ENCODE measurements around the gene SYNDIG1.

The SYNDIG1 gene

DNA sequence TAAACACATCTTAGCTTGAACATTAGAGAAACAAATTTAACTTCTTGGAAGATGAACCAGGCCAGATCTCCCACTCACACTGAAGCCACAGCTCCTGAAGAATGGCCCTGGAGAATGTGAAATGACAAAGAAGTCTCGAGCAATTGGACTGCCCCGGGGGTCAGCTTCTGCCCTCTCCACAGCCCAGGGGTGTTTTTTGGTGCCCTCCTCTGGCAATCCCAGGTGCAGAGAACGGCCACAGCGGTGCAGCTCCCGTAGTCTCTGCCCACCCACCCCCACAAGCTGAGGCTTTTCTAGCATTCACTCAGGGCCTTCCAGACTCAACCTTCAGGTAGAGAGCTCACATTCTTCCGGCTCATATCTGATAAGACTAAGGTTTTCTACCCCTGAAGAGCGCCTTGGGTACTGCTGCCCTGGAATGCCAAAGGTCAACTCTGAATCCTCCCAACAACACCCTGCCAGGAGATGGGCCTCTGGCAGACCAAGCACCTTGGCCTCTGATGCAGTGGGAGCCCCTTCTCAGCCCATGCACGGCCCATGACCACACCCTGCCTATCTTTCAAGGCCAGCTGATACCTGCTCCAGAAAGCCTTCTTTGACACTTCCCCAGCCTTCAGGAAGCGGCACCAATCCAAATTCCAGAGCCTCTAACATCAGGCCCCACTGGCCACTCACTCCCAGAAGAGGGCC, 208.3 kb downstream of the SYNDIG1 start:
- no peak for DNase-seq (ENCODE audit: low read depth)

DNA sequence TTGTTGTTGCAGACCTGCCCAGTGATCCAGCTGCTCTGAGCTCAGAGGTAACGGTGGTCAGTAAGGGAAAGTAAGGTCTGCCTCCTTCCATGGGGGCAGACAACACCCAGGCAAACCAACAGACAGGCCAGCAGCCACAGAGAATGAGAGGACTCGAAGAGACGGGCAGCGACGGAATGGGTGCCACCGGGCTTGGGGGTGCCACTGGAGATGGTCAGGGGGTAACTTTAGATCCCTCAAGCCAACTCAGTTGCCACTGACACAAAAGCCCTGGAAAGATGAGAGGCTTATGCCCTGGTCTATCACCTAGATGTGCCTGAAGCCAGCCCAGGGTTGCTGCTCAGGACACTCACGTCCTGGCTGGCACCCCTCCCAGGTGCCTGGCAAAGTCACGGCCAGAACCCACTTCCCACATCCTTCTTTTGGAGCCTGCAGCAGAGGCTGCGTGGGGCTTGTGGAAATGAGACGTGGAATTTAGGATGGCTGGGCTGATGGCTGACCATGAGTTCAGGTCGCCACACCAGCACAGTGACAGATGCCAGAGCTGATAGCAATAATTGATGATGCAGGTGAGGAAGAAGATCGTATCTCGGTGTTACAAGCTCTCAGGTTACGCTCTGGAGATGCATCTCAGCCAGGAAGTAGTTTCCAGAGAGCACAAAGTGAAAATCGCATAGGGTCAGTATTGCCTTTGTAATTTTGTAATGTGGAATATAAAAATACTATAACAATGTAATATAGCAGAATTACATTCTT, 209.1 kb downstream of the SYNDIG1 start:
- no peak for DNase-seq (ENCODE audit: low read depth)

DNA sequence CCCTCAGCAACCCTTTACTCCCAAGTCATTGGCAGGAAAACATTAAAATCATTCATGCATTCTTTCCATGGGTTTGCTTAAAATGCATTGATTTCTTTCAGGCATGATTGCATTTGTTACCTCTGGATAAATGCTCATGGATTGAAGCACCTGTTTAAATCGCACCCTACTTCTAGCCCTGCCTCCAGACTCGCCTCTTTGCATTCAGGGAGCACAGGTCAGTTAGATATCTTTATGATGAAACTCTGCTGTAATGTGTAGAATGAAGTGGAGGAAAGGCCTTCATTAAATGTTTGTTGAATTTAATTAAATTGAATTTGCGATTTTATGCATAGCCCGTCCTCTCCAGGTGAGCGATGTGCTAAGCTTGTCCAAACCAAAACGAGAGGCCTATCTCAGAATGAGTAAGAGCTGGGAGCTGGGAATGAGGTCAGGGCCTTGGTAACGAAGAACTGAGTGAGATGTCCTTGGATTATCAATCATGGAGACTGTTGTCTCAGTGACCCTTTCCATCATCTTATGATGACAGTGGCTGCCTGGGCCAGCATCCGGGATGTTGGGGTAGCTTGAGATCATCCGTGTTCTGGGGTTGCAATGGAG, 210.1 kb downstream of the SYNDIG1 start:
- DNase-seq (ENCODE audit: low read depth): no peak

GRCh38 chr20:24681634-24682495, 212.4 kb downstream of the SYNDIG1 start:
- DNase-seq (ENCODE audit: low read depth): no peak

- DNase-seq (ENCODE audit: low read depth): no peak
Observed at GRCh38 chr20:24682496-24682985, 213.1 kb downstream of the SYNDIG1 start.

- no peak for DNase-seq (ENCODE audit: low read depth)
Observed at GRCh38 chr20:24683676-24684075, 214.2 kb downstream of the SYNDIG1 start.

- no peak for DNase-seq (ENCODE audit: low read depth)
Observed at GRCh38 chr20:24684421-24684871, 215.0 kb downstream of the SYNDIG1 start.

DNA sequence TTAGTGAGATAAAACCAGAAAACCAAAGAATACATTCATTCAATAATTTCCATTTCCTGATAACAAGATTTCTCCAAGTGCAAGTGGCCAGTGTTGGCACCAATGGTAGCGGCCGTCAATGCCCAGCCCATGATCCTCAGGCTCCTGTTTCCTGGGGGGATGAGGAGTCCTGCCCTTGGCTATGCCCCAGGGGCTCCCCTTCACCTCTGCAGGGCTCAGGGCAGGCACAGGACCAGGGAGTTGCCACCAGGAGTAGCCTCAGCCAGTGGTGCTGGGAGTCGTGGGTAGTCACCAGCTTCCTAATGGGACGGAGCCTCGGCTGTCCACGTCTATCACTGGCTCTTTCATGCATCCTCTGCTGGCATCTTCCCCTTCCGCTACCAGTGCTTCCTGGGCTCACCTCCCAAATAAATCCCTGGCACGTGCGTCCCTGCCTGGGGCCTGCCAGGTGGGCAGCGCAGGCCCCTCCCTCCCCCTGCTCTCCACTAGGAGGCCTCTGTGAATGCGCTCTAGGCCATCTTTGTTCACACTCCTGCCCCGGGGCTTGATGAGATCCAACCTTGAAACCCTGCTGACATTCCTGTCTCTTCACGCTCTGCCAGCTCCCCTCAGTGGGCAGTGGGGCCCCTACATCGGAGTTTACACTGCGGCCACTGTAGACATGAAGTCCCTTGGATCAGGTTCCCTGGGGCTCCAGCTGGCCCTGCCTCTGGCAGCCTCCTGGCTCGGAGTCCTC, 215.7 kb downstream of the SYNDIG1 start:
- DNase-seq (ENCODE audit: low read depth): no peak

DNA sequence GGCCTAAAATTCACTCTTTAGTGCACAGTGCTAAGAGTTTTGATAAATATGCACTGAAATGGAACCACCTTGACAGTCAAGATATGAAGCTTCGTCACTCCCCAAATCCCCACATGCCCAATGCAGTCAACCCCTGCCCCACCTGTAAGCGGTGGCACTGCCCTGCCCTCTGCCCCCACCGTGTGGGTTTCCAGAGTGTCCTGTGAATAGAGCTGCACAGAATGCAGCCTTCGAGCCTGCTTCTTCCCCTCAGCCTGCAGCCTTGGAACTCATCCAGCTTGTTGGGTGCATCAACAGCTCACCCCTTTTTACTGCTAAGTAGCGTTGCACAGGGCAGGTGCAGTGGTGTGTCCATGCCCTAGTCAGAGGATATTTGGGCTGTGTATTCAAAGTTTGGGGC, 216.3 kb downstream of the SYNDIG1 start:
- no peak for DNase-seq (ENCODE audit: low read depth)

GRCh38 chr20:24686156-24686555, 216.7 kb downstream of the SYNDIG1 start:
- DNase-seq (ENCODE audit: low read depth): no peak

- DNase-seq (ENCODE audit: low read depth): no peak
Observed at GRCh38 chr20:24690408-24690807, 221.0 kb downstream of the SYNDIG1 start.

DNA sequence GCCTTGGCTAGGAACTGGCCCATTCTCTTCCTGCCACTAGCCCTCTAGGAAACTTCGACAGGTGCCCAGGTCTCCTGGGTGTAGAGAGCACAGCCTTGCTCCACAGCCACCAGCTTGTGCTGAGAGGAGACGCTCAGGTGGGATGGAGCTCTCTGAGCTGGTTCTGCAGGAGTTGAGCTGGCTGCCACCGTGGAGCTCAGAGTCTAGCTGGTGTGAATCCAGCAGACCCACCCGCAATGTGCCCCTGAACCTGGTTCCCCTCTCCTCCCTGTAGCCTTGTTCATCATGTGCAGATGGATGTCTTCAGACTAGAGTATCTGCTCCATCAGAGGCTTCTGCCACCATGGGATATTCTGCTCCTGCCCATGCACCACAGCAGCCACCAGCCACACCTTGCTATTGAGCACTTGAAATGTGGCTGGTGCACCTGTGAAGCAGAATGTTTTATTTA, 222.5 kb downstream of the SYNDIG1 start:
- DNase-seq (ENCODE audit: low read depth): no peak

DNA sequence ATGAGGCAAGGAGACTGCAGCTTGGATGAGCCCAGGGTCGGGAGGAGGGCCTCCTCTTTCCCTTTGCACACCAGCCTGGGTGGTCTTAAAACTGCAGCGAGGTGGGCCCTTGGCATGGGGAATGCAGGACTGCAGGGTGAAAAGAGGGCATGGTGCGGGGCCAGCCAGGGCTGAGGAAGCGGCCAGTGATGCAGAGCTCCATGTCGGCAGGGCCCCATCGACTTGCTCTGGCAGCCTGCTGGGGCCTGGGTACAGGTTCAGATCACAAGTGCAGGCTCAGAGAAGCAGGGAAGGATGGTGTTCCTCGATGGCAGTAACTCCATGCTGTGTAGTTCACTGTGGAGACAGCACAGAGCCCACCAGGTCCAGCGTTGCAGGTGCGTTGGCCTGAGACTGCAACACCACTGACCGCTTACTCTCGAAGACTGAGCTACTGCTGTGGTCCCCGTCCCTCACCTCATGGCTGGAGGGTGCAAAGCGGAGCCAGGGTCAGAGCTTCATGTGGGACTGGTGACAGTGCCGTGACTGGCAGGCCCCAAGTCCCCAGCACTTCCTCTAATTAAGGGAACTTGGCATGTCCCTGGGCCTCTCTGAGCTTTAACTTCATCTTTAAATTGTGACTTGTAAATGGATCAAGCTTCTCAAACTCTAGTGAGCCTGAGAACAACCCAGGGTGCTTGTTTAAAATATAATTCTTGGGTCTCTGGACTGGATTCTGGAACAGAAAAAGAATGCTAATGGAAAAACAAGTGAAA, 223.2 kb downstream of the SYNDIG1 start:
- no peak for DNase-seq (ENCODE audit: low read depth)

DNA sequence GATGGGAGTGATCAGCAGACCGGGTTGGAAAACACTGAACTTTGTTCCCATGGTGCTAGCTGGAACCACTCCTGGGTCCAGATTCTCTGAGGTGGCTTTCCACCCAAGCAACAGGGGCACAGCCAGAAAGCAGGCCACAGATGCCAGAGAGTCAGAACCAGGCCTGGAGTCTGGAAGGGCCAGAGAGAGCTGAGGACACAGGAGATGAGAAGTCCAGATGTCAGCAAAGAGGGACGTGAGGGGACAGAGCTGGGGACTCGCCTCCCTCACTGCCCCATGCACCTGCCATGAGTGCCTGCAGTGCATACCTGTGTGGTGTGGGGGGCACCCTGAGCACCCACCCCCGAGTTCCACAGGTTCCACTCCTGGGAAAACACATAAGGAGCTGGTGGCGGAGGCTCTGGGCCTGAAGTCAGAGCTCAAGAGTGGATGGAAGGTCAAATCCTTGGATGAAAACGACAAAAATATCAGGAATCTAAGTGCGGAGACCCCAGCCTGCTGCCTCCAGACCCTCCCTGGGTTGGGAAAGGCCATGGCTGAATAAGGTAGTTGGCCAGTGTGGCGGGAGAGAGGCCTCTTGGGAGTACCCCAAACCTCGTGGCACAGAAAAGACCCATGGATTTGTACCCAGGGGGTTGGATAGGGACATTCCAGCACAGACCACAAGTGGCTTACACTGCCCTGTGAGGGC, 224.2 kb downstream of the SYNDIG1 start:
- no peak for DNase-seq (ENCODE audit: low read depth)

DNA sequence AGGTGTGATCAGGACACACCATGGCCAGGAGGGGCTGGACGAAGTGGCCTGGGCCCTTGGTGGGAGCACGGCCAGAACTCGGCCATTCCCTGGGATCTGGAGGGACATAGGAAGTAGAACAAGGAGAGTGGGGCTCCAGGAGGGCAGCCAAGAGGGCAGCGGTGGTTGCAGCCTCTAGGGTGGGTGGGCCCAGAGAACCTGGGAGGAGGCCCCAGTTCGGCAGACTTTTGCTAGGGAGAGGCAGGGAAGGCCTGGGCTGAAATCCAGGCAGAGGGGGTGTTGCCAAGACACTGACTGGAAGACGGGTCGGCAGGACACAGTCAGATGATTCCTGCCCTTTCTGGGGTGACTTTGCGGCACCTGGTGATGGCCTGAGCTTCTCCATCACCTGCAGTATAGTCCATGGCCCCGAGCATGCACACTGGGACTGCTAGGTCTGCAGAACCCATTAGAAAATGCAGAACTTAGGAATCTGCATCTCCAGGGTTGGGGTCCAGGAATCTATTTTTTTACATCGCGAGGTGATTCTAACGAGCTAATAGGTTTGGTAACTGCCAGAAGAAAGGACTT, 224.8 kb downstream of the SYNDIG1 start:
- DNase-seq (ENCODE audit: low read depth): no peak

GRCh38 chr20:24694727-24695528, 225.5 kb downstream of the SYNDIG1 start:
- no peak for DNase-seq (ENCODE audit: low read depth)

- DNase-seq (ENCODE audit: low read depth): no peak
Observed at GRCh38 chr20:24695529-24696225, 226.2 kb downstream of the SYNDIG1 start.

GRCh38 chr20:24696396-24696795, 227.0 kb downstream of the SYNDIG1 start:
- DNase-seq (ENCODE audit: low read depth): no peak
